Measurements from ENCODE around the gene TNFRSF8. TPM values are rescaled to one million over a fixed set of nuclear protein-coding genes. Genes with fewer than 3 reads are reported as not detected.

The TNFRSF8 gene
- total RNA-seq, 2 donors from 2014 or later, result 0.32 to 4.7 TPM

DNA sequence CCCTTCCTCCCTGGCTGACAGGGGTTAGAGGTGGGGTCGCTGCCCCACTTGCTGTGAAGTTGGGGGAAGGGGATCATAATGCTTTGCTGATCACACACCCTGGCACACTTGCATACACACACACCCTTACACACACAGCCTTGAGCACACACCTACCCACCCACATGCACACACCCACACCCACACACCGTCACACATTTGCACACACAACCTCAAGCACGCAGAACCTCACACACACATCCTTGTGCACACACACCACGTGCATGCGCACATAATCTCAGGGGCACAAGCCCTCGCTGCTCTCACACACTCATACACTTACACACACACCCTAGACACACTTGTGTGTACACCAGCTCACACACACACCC lies 16.4 kb upstream of the TNFRSF8 start:
- H3K27ac ChIP-seq, result no peak overlapping the region
- H3K4me1 ChIP-seq (replicated peaks), result no peaks in the 10 kb centered on the region
- H3K27me3 ChIP-seq (replicated peaks; ENCODE audit: insufficient read depth), result no peaks in the 10 kb centered on the region
- no peak overlapping the region for H3K4me3 ChIP-seq
- WGBS, result 90% methylated on average over 6 of the region's 6 CpGs
- DNase-seq (ENCODE audit: low spot score), result no peak
- no peaks in the 10 kb centered on the region for H3K36me3 ChIP-seq
- H3K9me3 ChIP-seq, result no peaks in the 10 kb centered on the region
- intact Hi-C loops (cut with DNase I), result no loop called here
- TF ChIP-seq POLR2AphosphoS5 (IDR thresholded peaks at IDR 0.05) (no peak), POLR2A (IDR thresholded peaks at IDR 0.05) (no peak)
- TF ChIP-seq, protein P1, sequence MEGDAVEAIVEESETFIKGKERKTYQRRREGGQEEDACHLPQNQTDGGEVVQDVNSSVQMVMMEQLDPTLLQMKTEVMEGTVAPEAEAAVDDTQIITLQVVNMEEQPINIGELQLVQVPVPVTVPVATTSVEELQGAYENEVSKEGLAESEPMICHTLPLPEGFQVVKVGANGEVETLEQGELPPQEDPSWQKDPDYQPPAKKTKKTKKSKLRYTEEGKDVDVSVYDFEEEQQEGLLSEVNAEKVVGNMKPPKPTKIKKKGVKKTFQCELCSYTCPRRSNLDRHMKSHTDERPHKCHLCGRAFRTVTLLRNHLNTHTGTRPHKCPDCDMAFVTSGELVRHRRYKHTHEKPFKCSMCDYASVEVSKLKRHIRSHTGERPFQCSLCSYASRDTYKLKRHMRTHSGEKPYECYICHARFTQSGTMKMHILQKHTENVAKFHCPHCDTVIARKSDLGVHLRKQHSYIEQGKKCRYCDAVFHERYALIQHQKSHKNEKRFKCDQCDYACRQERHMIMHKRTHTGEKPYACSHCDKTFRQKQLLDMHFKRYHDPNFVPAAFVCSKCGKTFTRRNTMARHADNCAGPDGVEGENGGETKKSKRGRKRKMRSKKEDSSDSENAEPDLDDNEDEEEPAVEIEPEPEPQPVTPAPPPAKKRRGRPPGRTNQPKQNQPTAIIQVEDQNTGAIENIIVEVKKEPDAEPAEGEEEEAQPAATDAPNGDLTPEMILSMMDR (IDR thresholded peaks at IDR 0.05), result no peak

DNA sequence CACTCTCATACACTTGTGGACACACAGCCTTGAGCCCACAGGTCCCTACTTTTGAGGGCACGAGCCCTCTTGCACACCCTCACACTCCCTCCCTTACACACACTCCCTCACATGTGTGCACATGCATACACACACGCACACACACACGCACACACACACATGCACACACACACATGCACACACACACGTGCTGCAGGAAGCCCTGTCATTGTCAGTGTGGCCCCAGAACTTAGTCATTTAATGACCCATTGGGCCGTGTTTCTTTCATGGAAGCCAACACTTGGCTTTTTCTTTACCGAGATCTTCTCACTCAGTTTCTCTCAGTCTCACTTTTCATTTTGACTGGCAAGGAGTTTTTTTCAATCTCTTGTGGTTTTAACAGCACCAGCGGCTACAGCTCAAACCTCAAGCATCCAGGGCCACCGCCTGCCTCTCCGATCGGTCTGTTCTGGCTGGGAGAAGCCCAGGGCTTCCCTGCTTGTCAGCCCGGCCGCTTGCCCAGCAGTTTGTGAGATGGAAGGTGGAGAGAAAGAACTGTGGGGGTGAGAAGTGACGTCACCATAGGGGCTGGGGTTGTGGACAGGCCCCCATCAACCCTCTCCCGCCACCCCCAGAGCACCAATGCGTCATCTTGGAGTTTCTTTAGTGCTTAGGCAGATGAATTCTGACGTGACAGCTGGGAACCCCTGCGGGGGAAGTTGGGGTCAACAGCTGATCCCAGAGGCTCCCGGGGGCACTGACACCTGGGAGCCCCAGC lies 15.8 kb upstream of the TNFRSF8 start:
- 68% methylated on average over 18 of the region's 18 CpGs for WGBS
- no peak overlapping the region for H3K4me3 ChIP-seq
- no peaks in the 10 kb centered on the region for H3K9me3 ChIP-seq
- intact Hi-C loops (cut with DNase I), result no loop called here
- H3K27me3 ChIP-seq (replicated peaks; ENCODE audit: insufficient read depth), result no peaks in the 10 kb centered on the region
- TF ChIP-seq POLR2AphosphoS5 (IDR thresholded peaks at IDR 0.05) (no peak), POLR2A (IDR thresholded peaks at IDR 0.05) (no peak)
- TF ChIP-seq, protein P1 (IDR thresholded peaks at IDR 0.05), result no peak
- no peak for DNase-seq (ENCODE audit: low spot score)
- no peaks in the 10 kb centered on the region for H3K36me3 ChIP-seq
- H3K4me1 ChIP-seq (replicated peaks), result no peaks in the 10 kb centered on the region
- no peak overlapping the region for H3K27ac ChIP-seq

DNA sequence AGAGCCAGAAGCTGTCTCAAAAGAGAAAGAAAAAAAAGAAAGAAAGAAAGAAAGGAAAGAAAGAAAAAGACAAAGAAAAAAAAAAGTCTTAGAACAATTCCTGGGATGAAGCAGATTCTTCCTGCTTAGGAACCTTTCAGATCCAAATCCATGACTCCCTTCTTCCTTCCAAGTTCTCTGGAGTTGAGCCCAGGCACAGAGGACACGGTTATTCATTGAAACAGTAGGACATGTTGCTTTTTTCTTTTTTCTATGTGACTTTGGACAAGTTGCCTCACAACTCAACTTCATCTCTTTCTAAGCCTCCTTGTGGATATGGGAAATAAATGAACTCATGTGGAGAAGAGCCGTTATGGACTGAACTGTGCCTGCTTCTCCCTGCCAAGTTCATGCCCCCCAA lies 14.7 kb upstream of the TNFRSF8 start:
- intact Hi-C loops (cut with DNase I), result no loop called here
- no peaks in the 10 kb centered on the region for H3K36me3 ChIP-seq
- no peak overlapping the region for H3K4me3 ChIP-seq
- no peak for DNase-seq (ENCODE audit: low spot score)
- no peaks in the 10 kb centered on the region for H3K27me3 ChIP-seq (replicated peaks; ENCODE audit: insufficient read depth)
- WGBS, result 43% methylated on average over 2 of the region's 2 CpGs
- no peaks in the 10 kb centered on the region for H3K4me1 ChIP-seq (replicated peaks)
- no peaks in the 10 kb centered on the region for H3K9me3 ChIP-seq
- H3K27ac ChIP-seq, result no peak overlapping the region
- TF ChIP-seq, protein P1 (IDR thresholded peaks at IDR 0.05), result no peak
- TF ChIP-seq POLR2AphosphoS5 (IDR thresholded peaks at IDR 0.05) (no peak), POLR2A (IDR thresholded peaks at IDR 0.05) (no peak)

DNA sequence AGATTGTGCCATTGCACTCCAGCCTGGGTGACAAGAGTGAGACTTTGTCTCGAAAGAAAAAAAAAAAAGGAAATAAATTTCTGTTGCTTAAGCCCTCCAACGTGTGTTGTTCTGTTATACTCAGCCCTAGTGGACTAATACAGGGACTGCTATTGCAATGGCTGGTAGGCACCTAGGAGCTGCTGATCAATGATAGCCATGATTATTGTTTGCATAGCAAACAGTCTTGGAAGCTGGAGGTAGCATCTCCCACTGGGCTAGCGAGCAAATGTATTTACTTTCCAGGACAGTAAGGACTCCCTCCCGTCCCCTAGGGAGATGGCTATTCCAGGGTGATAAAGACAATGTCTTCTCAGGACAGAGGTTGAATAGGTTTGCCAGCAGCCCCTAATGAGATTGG lies 13.5 kb upstream of the TNFRSF8 start:
- DNase-seq (ENCODE audit: low spot score), result no peak
- 67% methylated on average over 4 of the region's 4 CpGs for WGBS
- Histone ChIP-seq H3K27me3 (replicated peaks; ENCODE audit: insufficient read depth) (no peaks in the 10 kb centered on the region), H3K27ac (no peak overlapping the region), H3K4me1 (replicated peaks) (no peaks in the 10 kb centered on the region), H3K4me3 (no peak overlapping the region), H3K9me3 (no peaks in the 10 kb centered on the region), H3K36me3 (no peaks in the 10 kb centered on the region)
- intact Hi-C loops (cut with DNase I), result no loop called here
- no peak for TF ChIP-seq POLR2A (IDR thresholded peaks at IDR 0.05)
- TF ChIP-seq POLR2AphosphoS5 (IDR thresholded peaks at IDR 0.05), result no peak
- TF ChIP-seq, protein P1 (IDR thresholded peaks at IDR 0.05), result no peak

DNA sequence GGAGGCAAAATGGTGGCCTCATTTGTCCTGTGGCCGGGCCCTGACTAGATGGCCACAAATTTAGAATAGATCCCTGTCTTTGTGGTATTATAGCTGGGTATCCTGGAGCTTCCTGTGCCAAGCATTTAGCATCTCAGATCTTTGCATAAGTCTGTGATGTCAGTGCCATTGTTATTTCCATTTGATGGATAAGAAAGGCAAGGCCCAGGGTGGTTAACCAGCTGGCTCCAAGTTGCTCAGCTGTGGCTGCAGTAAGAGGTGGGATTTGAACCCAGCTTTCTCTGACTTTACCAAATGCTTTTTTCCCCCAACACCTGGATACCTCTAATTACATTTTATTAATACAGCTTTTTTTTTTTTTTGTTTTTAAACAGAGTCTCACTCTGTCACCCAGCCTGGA lies 11.7 kb upstream of the TNFRSF8 start:
- TF ChIP-seq POLR2AphosphoS5 (IDR thresholded peaks at IDR 0.05), result no peak
- TF ChIP-seq POLR2A (IDR thresholded peaks at IDR 0.05), result no peak
- TF ChIP-seq, protein P1 (IDR thresholded peaks at IDR 0.05), result no peak
- intact Hi-C loops (cut with DNase I), result no loop called here
- 100% methylated on average over 1 of the region's 1 CpG for WGBS
- no peaks in the 10 kb centered on the region for H3K27me3 ChIP-seq (replicated peaks; ENCODE audit: insufficient read depth)
- H3K27ac ChIP-seq, result no peak overlapping the region
- no peaks in the 10 kb centered on the region for H3K9me3 ChIP-seq
- no peaks in the 10 kb centered on the region for H3K4me1 ChIP-seq (replicated peaks)
- no peak for DNase-seq (ENCODE audit: low spot score)
- no peaks in the 10 kb centered on the region for H3K36me3 ChIP-seq
- no peak overlapping the region for H3K4me3 ChIP-seq
